ENCODE measurements around the gene CRYGC.
"Not testable (repeated sequence)": the region's sequence is repeated elsewhere in the genome, so short reads cannot be mapped to it uniquely, and the experiment has no call there.

Gene CRYGC

GRCh38 chr2:208138334-208138733 lies 8.7 kb upstream of the CRYGC start:
- not testable (repeated sequence) for DNase-seq (ENCODE audit: extremely low read depth in 1 of 2, low read depth in 1 of 2)

- DNase-seq (ENCODE audit: extremely low read depth in 1 of 2, low read depth in 1 of 2) = no peak
Measured at GRCh38 chr2:208136716-208137094, 7.1 kb upstream of the CRYGC start.

- no peak for DNase-seq (ENCODE audit: extremely low read depth in 1 of 2, low read depth in 1 of 2)
Measured at GRCh38 chr2:208135794-208136715, 6.4 kb upstream of the CRYGC start.

DNA sequence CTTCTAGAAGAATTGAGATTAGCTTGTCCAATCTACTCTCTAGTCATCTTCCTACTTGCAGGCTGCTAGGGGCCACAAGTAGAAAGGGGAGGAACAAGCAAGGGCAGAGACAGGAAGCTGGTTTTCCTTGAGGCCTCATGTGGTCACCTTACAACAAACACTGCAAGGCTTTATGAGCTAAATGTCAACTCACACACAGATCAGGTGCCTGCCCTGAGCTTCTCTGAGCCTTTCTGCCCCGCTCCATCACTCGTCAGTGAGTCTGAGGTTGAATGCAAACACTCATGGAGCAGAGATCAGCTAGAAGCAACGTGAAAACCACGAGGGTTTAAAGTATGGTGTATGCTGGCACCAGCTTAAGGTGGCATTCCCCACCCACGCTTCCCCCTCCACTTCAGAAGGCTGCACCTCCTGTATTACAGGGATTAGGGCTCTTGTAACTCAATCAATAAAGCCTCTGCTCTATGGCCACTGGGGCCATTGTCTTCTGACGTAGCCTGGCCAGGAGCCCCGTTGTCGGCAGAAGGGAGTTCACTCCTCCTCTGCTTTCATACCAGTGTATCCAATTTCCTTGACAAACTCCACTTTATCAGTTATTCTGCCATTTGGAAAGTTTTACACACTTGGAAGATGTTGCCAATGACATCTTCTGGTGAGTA lies 5.4 kb upstream of the CRYGC start:
- DNase-seq (ENCODE audit: extremely low read depth in 1 of 2, low read depth in 1 of 2) = no peak

- DNase-seq (ENCODE audit: extremely low read depth in 1 of 2, low read depth in 1 of 2) = no peak
Measured at GRCh38 chr2:208130712-208131110, 1.1 kb upstream of the CRYGC start.

DNA sequence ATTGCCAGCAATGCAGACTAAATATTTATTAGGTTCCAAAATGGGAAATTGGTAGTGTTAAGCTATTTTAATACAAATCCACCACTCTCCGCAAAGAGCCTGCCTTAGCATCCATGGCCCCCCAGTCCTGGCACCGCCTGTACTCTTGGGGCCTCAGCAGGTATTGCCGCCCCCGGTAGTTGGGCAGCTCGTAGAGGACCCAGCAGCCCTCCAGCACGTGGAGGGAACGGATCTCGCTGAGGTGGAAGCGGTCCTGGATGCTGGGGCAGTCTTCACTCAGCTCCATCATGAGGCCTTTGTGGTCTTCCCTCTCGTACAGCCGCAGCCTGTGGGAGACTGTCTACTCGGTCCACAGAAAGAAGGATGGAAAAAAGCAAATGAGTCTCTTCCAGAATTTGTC lies 1.5 kb downstream of the CRYGC start:
- DNase-seq (ENCODE audit: extremely low read depth in 1 of 2, low read depth in 1 of 2) = no peak

GRCh38 chr2:208127090-208127489 lies 2.5 kb downstream of the CRYGC start:
- no peak for DNase-seq (ENCODE audit: extremely low read depth in 1 of 2, low read depth in 1 of 2)

DNA sequence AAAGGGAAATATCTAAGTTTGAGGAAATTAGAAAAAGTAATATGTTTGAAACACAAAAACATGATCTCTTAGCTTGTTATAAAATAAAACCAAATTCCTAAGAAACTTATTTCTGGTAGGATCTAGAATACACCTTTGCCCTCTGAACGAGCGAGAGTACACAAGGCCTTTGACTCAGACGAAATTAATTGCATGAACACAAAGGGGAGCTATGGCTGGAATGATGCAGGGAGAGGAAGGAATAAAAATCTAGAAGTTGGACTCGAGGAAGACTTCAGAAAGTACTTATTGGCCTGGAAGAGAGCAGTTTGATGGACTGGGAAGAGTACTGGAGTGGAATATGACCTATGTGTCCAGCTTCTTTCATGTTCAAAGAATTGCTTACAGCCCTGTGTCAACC lies 4.4 kb downstream of the CRYGC start:
- no peak for DNase-seq (ENCODE audit: extremely low read depth in 1 of 2, low read depth in 1 of 2)

DNA sequence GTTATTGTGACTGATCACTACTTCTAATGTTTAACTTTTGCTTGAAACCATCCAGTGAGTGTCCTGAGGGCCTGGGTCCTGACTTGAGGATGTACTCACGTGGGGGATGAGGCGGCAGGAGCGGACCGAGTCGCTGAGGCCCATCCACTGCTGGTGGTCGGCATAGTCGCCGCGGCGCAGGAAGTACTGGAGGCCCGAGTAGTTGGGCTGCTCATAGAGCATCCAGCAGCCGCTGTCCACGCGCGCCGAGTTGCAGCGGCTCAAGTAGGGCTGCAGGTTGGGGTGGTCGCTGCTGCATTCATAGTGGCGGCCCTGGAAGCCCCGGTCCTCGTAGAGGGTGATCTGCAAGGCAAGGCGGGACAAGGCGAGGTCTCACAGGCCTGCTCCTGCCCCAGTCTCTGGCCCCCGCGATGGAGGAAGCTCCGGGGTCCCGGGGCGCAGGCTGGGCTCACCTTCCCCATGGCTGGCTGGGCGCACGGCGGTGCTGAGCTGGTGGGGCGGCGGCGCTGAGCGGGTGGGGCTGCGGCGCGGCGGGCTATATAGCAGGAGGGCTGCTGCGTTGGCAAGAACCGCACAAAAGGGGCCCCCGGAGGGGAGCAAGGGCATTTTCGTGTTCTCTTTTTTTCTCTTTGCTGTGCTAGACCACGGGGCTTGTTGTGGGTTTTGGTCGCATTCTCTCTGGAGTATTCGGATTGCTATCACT lies 5.5 kb downstream of the CRYGC start, which contains the start of gene CRYGD:
Gene CRYGD, minus strand, starts transcription at position 512 of the 703 bp plus-strand sequence. Its CDS starts 51 bp downstream, at position 461.
- not testable (repeated sequence) for DNase-seq (ENCODE audit: extremely low read depth in 1 of 2, low read depth in 1 of 2)

- no peak for DNase-seq (ENCODE audit: extremely low read depth in 1 of 2, low read depth in 1 of 2)
Measured at GRCh38 chr2:208122248-208122647, 7.4 kb downstream of the CRYGC start.

DNA sequence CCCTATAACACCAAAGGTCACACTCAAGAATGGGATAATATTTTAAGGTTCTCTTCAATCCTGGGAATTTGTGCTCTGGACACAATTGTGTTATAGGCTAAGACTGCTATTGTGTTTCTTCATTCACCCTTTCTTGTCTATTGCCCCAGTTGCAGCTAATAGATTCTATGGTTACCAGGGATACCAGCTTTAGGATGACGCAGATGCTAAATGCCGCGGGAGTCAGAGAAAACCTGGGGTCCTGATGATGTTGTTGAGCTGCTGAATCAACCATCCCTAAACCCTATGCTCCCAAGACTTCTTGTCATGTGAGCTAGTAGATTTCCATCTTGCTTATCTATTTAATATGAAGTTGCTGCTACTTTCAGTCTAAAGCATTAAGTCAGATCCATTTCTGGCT lies 10.7 kb downstream of the CRYGC start:
- no peak for DNase-seq (ENCODE audit: extremely low read depth in 1 of 2, low read depth in 1 of 2)

- DNase-seq (ENCODE audit: extremely low read depth in 1 of 2, low read depth in 1 of 2) = not testable (repeated sequence)
Measured at GRCh38 chr2:208117390-208117789, 12.2 kb downstream of the CRYGC start.

- DNase-seq (ENCODE audit: extremely low read depth in 1 of 2, low read depth in 1 of 2) = no peak
Measured at GRCh38 chr2:208112969-208113368, 16.7 kb downstream of the CRYGC start.

- DNase-seq (ENCODE audit: extremely low read depth in 1 of 2, low read depth in 1 of 2) = not testable (repeated sequence)
Measured at GRCh38 chr2:208112273-208112745, 17.3 kb downstream of the CRYGC start.

GRCh38 chr2:208103616-208104015 lies 26.0 kb downstream of the CRYGC start:
- DNase-seq (ENCODE audit: extremely low read depth in 1 of 2, low read depth in 1 of 2) = no peak

DNA sequence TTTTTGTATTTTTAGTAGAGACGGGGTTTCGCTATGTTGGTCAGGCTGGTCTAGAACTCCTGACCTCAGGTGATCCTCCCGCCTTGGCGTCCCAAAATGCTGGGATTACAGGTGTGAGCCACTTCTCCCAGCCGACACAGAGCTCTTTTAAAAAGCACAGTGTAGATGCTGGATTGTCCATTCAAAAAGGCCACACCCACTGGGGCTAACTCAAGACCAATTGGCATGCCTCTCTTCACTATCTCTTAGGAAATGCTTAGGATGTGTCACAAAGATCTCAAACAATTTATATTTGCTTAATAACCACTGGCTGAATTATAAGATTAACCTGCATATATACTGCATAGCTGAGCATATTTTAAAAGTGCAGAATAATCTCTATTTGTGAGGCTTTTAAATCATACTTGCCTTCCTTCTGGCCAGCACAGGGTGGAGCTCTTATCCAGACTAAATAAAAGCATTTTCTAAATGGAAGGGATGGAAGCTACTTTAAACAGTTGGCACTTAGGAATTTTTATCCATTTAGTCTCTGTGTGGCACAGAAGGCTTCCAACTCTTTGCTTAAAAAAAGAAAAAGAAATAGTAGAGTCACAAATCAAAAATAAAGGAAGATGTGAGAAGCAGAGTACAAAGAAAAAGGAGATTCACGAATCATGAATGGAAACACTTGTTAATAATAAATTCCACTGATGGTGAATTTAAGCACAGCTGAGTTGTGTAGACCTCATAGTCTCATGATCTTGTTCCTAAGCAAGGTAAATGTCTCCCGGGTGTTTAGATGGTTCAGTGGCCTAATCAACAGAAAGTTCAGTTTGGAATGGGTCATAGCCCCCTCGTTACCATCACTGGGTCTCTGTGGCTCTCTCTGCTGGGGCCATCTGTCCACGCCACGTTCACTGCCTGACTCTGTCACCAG lies 27.7 kb downstream of the CRYGC start:
- DNase-seq (ENCODE audit: extremely low read depth in 1 of 2, low read depth in 1 of 2) = no peak

DNA sequence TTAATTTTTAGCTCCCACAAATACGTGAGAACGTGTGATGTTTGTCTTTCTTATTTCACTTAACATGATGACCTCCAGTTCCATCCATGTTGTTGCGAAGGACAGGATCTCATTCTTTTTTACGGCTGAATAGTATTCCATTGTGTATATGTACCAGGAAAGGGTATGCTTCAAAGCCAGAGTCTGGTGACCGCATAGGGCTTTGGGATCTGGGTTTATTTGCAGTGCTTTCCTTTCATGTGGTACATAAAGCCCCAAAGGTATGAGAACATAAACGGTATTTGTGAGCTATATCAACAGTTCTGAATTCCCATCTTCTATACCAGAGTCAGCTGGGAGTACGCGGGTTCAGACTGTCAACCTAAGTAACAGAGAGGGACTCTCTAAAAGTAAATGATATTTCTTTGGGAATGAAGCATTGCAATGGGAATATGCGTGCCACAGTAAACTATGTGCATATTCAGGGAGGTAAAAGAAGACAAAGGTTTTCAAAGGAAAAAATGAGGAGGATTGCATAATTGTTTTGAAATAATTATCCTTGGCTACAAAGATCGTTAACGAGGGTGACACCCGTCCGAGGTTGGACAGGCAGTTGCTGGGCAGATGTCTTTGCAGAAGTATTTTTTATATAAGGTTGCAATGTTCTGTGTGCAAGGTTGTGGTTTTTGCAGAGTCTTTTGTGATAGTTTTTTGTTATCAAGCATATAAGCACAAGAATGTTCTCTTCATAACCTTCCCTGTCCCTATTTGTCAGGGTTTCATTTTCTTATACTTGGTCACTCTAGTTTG lies 29.8 kb downstream of the CRYGC start:
- no peak for DNase-seq (ENCODE audit: extremely low read depth in 1 of 2, low read depth in 1 of 2)

DNA sequence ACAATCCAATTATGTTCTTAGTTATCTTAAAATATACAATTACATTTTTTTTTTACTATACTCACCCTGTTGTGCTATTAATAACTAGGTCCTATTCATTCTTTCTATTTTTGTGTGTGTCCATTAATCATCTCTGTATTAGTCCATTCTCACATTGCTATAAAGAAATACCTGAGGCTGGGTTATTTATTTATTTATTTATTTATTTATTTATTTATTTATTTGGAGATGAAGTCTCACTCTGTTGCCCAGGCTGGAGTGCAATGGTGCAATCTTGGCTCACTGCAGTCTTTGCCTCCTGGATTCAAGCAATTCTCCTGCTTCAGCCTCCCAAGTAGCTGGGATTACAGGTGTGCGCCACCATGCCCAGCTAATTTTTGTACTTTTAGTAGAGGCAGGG lies 30.9 kb downstream of the CRYGC start:
- DNase-seq (ENCODE audit: extremely low read depth in 1 of 2, low read depth in 1 of 2) = not testable (repeated sequence)

DNA sequence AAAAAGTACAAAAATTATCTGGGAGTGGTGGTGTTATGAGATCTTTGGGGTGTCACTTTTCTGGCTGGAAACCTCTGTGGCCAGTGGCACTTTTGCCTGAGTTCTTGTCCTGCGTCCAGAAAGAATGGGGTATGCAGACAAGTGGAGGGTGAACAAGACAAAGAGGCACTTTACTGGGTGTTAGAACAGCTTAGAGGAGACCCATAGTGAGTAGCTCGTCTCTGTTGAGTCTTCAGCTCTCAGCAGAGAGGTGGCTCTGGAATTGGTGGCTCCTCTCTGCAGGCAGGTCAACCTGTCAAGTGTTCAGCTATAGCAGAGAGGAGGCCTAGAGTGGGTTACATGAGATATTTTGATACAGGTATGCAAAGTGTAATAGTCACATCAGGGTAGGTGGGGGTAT lies 31.4 kb downstream of the CRYGC start:
- DNase-seq (ENCODE audit: extremely low read depth in 1 of 2, low read depth in 1 of 2) = no peak
